Measurements from ENCODE around the gene TNFRSF6B.

TNFRSF6B gene

GRCh38 chr20:63698739-63699465, 2.5 kb downstream of the TNFRSF6B start:
- FAIRE-seq = no peak

GRCh38 chr20:63699466-63700198, 3.2 kb downstream of the TNFRSF6B start:
- no peak for FAIRE-seq

GRCh38 chr20:63700199-63701050, 4.0 kb downstream of the TNFRSF6B start:
- FAIRE-seq = no peak

- FAIRE-seq = no peak
Measured at GRCh38 chr20:63701051-63701328, 4.5 kb downstream of the TNFRSF6B start.

- no peak for FAIRE-seq
Measured at GRCh38 chr20:63701329-63702035, 5.0 kb downstream of the TNFRSF6B start.

GRCh38 chr20:63702036-63702665, 5.7 kb downstream of the TNFRSF6B start:
- FAIRE-seq = no peak

GRCh38 chr20:63702751-63703470, 6.5 kb downstream of the TNFRSF6B start:
- no peak for FAIRE-seq

- FAIRE-seq = no peak
Measured at GRCh38 chr20:63703471-63703975, 7.1 kb downstream of the TNFRSF6B start.

- no peak for FAIRE-seq
Measured at GRCh38 chr20:63703976-63704748, 7.7 kb downstream of the TNFRSF6B start.

- no peak for FAIRE-seq
Measured at GRCh38 chr20:63704749-63705117, 8.3 kb downstream of the TNFRSF6B start.

GRCh38 chr20:63705232-63706026, 9.0 kb downstream of the TNFRSF6B start:
- FAIRE-seq = no peak

GRCh38 chr20:63706027-63706695, 9.7 kb downstream of the TNFRSF6B start:
- no peak for FAIRE-seq

- no peak for FAIRE-seq
Measured at GRCh38 chr20:63706852-63707557, 10.6 kb downstream of the TNFRSF6B start.

- no peak for FAIRE-seq
Measured at GRCh38 chr20:63707558-63708300, 11.3 kb downstream of the TNFRSF6B start, which contains the start of the genes ARFRP1 and ZGPAT. ARFRP1 (minus strand) TSS chr20:63707976; CDS start chr20:63707091, 885 bp downstream. ZGPAT (plus strand) TSS chr20:63708039; CDS start chr20:63708581, 542 bp downstream.

GRCh38 chr20:63708301-63709148, 12.1 kb downstream of the TNFRSF6B start:
- FAIRE-seq = no peak

- FAIRE-seq = no peak
Measured at GRCh38 chr20:63709149-63709527, 12.7 kb downstream of the TNFRSF6B start.
